ENCODE results near the gene STRA8.

DNA sequence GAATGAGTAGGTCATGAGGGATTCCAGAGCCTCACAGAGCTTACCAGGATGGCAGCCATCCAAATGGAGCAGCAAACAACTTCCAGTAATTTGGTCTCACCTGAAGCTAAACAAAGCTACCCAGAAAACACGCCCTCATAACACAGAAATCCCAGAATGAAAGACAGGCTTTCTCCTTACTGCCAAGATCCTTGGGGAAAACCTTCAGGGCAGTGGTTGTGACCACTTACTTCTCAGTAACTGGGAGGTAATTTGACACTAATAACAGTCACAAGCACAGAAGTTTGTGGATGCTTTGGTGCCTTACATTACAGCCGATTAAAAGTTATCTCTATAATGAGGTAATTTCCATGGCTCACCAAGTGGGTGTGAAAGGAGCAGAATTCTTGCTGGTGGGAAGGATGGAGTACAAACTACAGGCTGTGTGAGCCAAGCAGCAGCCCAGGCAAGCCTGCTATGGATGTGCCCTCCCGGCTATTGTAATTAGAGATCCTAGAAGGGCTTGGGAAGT is 32.8 kb upstream of the STRA8 start:
- no peak for TF ChIP-seq TARDBP (IDR thresholded peaks at IDR 0.05)
- TF ChIP-seq ELF4 (IDR thresholded peaks at IDR 0.05), result no peak
- TF ChIP-seq BHLHE40 (IDR thresholded peaks at IDR 0.05; ENCODE audit: borderline replicate concordance), result no peak
- TF ChIP-seq SUZ12 (IDR thresholded peaks at IDR 0.05), result no peak
- no peak for TF ChIP-seq FOXA1 (IDR thresholded peaks at IDR 0.05)
- TF ChIP-seq FOXM1 (IDR thresholded peaks at IDR 0.05; ENCODE audit: borderline replicate concordance), result no peak
- TF ChIP-seq LEF1 (IDR thresholded peaks at IDR 0.05; ENCODE audit: borderline replicate concordance), result no peak
- TF ChIP-seq ZNF384 (IDR thresholded peaks at IDR 0.05), result no peak
- no peak for TF ChIP-seq HDGF (IDR thresholded peaks at IDR 0.05; ENCODE audit: borderline replicate concordance)
- no peak for TF ChIP-seq CTBP1 (IDR thresholded peaks at IDR 0.05; ENCODE audit: borderline replicate concordance)
- TF ChIP-seq FOXK2 (IDR thresholded peaks at IDR 0.05), result no peak

All from HEK293T (cell line).